Activated CD8-positive, alpha-beta T cell treated with anti-CD3 and anti-CD28 coated beads for 36 hours (primary cell): ENCODE measurements around the gene ATP6V1F. TPM values are rescaled to one million over a fixed set of nuclear protein-coding genes. Genes with fewer than 3 reads are reported as not detected.

Experiments
- ATAC-seq: fragments of 200-7000 bp; cut with Tn5 transposase; one replicate; pipeline ENCODE4 v1.10.0; 2021; ENCODE audit warnings: mild to moderate bottlenecking, moderate library complexity
- CTCF ChIA-PET: fragments of 350-600 bp; sonication (Branson Sonifier 250); formaldehyde crosslinking; loops from one replicate; lab custom pipeline; 2021; ENCODE audit warnings: antibody characterized with exemption; lab: Charles Lee
- POLR2A ChIA-PET: fragments of 350-600 bp; sonication (Branson Sonifier 250); formaldehyde crosslinking; loops from one replicate; lab custom pipeline; 2021; ENCODE audit warnings: antibody characterized with exemption; lab: Charles Lee
- DNase-seq: peaks from one replicate; pipeline ENCODE4 v3.0.0-alpha.2; 2020
- H3K27ac Mint-ChIP-seq: one replicate; pipeline ENCODE4 v1.8.0; 2021; ENCODE audit warnings: mild to moderate bottlenecking, mixed read lengths
- H3K27me3 Mint-ChIP-seq: one replicate; pipeline ENCODE4 v1.8.0; 2021; ENCODE audit warnings: mixed read lengths
- H3K36me3 Mint-ChIP-seq: one replicate; pipeline ENCODE4 v1.8.0; 2021; ENCODE audit warnings: low read depth, mixed read lengths
- H3K4me1 Mint-ChIP-seq: one replicate; pipeline ENCODE4 v1.8.0; 2021; ENCODE audit warnings: low read depth, mixed read lengths
- H3K4me3 Mint-ChIP-seq: one replicate; pipeline ENCODE4 v1.8.0; 2021; ENCODE audit warnings: mild to moderate bottlenecking, moderate library complexity, mixed read lengths
- H3K9me3 Mint-ChIP-seq: one replicate; pipeline ENCODE4 v1.8.0; 2021; ENCODE audit warnings: mixed read lengths
- intact Hi-C: fragments of 100-400 bp; cut with micrococcal nuclease; formaldehyde crosslinking; loops from one replicate; pipeline ENCODE4 v1.10.0; 2022
- total RNA-seq, 2 experiments: library from RNA; stranded (reverse); gene quantifications; one replicate each; pipeline ENCODE4 v1.2.3, GENCODE V29; 2021
- TF ChIP-seq, protein P1 (sequence below): fragments of 200-600 bp; IDR thresholded peaks from one replicate; pipeline ENCODE4 v1.8.0; 2022; ENCODE audit warnings: antibody characterized with exemption, mild to moderate bottlenecking

Gene ATP6V1F
- total RNA-seq, 2 experiments from 2014 or later: 109 to 113 TPM

DNA sequence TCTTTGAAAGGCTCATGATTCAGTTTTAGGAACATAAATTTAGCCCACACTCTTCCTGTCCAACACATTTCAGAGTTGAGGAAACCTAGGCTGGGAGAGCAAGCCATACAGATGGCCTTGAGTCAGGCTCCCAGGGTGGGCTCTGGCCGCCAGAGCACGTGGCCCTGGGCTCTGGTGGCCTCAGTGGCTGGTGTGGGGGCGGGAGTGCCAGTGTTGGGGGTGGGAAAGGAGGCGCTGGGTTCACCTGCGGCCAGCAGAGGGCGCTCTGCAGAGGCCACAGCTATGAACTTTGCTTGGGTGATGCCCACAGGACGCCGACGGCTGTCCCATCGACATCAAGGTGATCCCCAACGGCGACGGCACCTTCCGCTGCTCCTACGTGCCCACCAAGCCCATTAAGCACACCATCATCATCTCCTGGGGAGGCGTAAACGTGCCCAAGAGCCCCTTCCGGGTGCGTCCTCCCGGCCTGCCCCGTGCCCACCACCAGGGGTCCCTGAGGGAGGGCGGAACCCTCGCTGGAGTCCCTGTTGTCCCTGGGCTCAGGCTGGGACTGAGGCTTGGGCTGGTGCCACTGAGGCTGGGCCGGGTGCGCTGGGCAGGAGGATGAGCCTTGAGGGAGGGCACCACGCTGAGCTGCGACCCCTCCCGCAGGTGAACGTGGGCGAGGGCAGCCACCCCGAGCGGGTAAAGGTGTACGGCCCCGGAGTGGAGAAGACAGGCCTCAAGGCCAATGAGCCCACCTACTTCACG, 20.6 kb upstream of the ATP6V1F start:
- ATAC-seq: peak; percentile 84
- intact Hi-C loops: no loop called here
- peaks cover 9% of the 10 kb centered on the region for H3K4me1 Mint-ChIP-seq

DNA sequence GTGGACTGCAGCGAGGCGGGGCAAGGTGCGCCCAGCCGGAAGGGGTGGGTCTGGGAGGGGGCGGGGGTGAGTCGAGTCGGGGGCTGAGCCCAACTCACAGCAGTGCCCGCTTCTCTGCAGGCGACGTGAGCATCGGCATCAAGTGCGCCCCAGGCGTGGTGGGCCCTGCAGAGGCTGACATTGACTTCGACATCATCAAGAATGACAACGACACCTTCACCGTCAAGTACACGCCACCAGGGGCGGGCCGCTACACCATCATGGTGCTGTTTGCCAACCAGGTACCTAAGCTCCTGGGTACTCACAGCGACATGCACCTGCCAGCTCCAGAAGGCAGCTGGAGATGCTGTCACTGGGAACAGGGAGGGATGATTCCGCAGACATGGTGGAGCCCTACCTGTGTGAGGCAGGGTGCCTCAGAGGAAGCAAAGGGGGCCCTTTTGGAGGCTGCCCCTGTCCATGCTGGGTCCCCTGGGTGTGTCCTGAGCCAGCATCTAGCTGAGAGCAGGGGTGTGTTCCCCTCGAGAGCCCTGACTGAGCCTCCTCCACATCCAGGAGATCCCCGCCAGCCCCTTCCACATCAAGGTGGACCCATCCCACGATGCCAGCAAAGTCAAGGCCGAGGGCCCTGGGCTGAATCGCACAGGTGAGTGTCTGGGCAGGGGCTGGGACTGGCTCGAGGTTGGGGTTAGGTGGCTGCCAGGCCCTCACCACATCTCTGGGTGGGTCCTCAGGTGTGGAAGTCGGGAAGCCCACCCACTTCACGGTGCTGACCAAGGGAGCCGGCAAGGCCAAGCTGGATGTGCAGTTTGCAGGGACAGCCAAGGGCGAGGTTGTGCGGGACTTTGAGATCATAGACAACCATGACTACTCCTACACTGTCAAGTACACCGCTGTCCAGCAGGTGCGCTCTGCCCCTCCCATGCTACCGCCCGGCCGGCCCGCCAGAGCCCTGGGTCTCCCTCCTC, 19.7 kb upstream of the ATP6V1F start:
- Mint-ChIP-seq H3K36me3 (no peaks in the 10 kb centered on the region), H3K4me1 (peaks cover 9% of the 10 kb centered on the region), H3K9me3 (no peaks in the 10 kb centered on the region), H3K27me3 (no peaks in the 10 kb centered on the region), H3K4me3 (no peak overlapping the region), H3K27ac (no peak overlapping the region)
- intact Hi-C loops: no loop called here
- ATAC-seq (no peak), DNase-seq (no peak)
- TF ChIP-seq, protein P1, sequence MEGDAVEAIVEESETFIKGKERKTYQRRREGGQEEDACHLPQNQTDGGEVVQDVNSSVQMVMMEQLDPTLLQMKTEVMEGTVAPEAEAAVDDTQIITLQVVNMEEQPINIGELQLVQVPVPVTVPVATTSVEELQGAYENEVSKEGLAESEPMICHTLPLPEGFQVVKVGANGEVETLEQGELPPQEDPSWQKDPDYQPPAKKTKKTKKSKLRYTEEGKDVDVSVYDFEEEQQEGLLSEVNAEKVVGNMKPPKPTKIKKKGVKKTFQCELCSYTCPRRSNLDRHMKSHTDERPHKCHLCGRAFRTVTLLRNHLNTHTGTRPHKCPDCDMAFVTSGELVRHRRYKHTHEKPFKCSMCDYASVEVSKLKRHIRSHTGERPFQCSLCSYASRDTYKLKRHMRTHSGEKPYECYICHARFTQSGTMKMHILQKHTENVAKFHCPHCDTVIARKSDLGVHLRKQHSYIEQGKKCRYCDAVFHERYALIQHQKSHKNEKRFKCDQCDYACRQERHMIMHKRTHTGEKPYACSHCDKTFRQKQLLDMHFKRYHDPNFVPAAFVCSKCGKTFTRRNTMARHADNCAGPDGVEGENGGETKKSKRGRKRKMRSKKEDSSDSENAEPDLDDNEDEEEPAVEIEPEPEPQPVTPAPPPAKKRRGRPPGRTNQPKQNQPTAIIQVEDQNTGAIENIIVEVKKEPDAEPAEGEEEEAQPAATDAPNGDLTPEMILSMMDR: no peak
- CTCF ChIA-PET: interaction anchor here (0.6 to 5.1 kb wide), 10 partner anchors 11 to 113 kb away, joined by 3 to 33 read pairs (median 4); partner anchors contain the start of gene ATP6V1F
- POLR2A ChIA-PET: interaction anchor here (1.0 to 1.3 kb wide), 3 partner anchors 18 to 103 kb away, joined by 3 read pairs; no protein-coding TSS in a partner anchor

More for the DNA sequence above, 20.6 kb upstream of the ATP6V1F start:
- Mint-ChIP-seq H3K27ac (no peak overlapping the region), H3K9me3 (no peaks in the 10 kb centered on the region), H3K4me3 (no peak overlapping the region), H3K36me3 (no peaks in the 10 kb centered on the region), H3K27me3 (no peaks in the 10 kb centered on the region)
- POLR2A ChIA-PET: interaction anchor here (0.6 to 1.3 kb wide), 4 partner anchors 18 to 102 kb away, joined by 3 read pairs; partner anchors contain the start of gene ATP6V1F
- CTCF ChIA-PET: interaction anchor here (0.6 to 5.1 kb wide), 13 partner anchors 10 to 262 kb away, joined by 3 to 33 read pairs (median 4); partner anchors contain the start of gene ATP6V1F
- peak; percentile 75 for DNase-seq
- TF ChIP-seq, protein P1: peak; percentile 96

DNA sequence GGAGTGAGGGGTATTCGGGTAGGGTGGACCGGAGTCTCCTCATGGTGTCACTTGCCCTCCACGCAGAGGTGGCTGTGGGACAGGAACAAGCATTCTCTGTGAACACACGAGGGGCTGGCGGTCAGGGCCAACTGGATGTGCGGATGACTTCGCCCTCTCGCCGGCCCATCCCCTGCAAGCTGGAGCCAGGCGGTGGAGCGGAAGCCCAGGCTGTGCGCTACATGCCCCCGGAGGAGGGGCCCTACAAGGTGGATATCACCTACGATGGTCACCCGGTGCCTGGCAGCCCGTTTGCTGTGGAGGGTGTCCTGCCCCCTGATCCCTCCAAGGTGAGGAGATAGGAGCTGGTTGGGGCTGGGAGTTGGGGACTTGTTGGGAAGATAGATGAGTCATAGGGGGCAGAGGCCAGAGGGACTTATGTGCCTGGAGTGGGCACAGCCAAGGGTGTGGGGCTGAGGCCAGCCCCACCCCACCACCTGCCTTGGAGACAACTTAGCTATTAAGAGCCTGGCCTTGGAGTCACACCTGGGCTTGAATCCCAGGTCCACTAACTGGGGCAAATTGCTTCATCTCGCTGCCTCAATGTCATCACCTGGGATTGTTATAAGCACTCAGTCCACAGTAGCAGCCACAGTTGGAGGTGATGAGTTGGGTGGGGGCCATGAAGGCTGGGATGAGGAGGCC, 18.6 kb upstream of the ATP6V1F start:
- TF ChIP-seq, protein P1: no peak

DNA sequence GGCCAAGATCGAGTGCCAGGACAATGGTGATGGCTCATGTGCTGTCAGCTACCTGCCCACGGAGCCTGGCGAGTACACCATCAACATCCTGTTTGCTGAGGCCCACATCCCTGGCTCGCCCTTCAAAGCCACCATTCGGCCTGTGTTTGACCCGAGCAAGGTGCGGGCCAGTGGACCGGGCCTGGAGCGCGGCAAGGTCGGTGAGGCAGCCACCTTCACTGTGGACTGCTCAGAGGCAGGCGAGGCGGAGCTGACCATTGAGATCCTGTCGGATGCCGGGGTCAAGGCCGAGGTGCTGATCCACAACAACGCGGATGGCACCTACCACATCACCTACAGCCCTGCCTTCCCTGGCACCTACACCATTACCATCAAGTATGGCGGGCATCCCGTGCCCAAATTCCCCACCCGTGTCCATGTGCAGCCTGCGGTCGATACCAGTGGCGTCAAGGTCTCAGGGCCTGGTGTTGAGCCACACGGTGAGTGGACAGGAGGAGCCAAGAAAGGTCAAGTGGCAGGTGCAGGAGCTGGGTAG, 17.8 kb upstream of the ATP6V1F start:
- Mint-ChIP-seq H3K4me1 (peaks cover 9% of the 10 kb centered on the region), H3K27ac (no peak overlapping the region), H3K4me3 (no peak overlapping the region), H3K36me3 (no peaks in the 10 kb centered on the region), H3K9me3 (no peaks in the 10 kb centered on the region), H3K27me3 (no peaks in the 10 kb centered on the region)
- no peak for ATAC-seq
- ChIA-PET CTCF (interaction anchor here (0.7 to 5.1 kb wide), 3 partner anchors 14 to 38 kb away, joined by 3 to 33 read pairs (median 3); no protein-coding TSS in a partner anchor), POLR2A (no interaction called here)
- DNase-seq: no peak
- TF ChIP-seq, protein P1: no peak
- intact Hi-C loops: no loop called here

More for the DNA sequence above, 18.6 kb upstream of the ATP6V1F start:
- ChIA-PET CTCF (interaction anchor here (2.3 to 5.1 kb wide), 3 partner anchors 12 to 39 kb away, joined by 11 to 33 read pairs (median 22); no protein-coding TSS in a partner anchor), POLR2A (no interaction called here)
- H3K27ac Mint-ChIP-seq: no peak overlapping the region
- H3K9me3 Mint-ChIP-seq: no peaks in the 10 kb centered on the region
- ATAC-seq (no peak), DNase-seq (no peak)
- H3K4me1 Mint-ChIP-seq: peaks cover 9% of the 10 kb centered on the region
- no peaks in the 10 kb centered on the region for H3K36me3 Mint-ChIP-seq
- intact Hi-C loops: no loop called here
- H3K4me3 Mint-ChIP-seq: no peak overlapping the region
- H3K27me3 Mint-ChIP-seq: no peaks in the 10 kb centered on the region
